Ovary (tissue), 9 donors: ENCODE measurements around the gene SCD. TPM values are rescaled to one million over a fixed set of nuclear protein-coding genes. Genes with fewer than 3 reads are reported as not detected.

Experiments
- DNase-seq, 5 donors: peaks; one replicate each; pipeline ENCODE4 v3.0.0-alpha.2; 2019 to 2020
- H3K27ac ChIP-seq, 2 donors: fragments of 200-600 bp; one replicate each; pipeline versions ENCODE4 v1.5.1 to v1.8.0; 2019 to 2022
- H3K27me3 ChIP-seq: fragments of 200-600 bp; one replicate; pipeline ENCODE4 v1.8.0; 2022
- H3K36me3 ChIP-seq: fragments of 200-600 bp; sonication (generic); one replicate; pipeline ENCODE4 v1.5.1; 2019
- H3K4me1 ChIP-seq: one replicate; pipeline ENCODE4 v1.8.1; 2013; ENCODE audit warnings: mild to moderate bottlenecking, moderate library complexity; ENCODE audit not compliant: insufficient read depth
- H3K4me3 ChIP-seq: fragments of 200-600 bp; sonication (generic); one replicate; pipeline ENCODE4 v1.5.1; 2017
- H3K9me3 ChIP-seq, 2 donors: fragments of 200-600 bp in 1 of 2; sonication (generic) in 1 of 2; one replicate each; pipeline versions ENCODE4 v1.5.1 to v1.8.1; 2013 to 2019; ENCODE audit warnings: mild to moderate bottlenecking in 1 of 2, moderate library complexity in 1 of 2
- CTCF ChIP-seq, 3 donors: fragments of 450-650 bp in 2 of 3; fragments of 200-600 bp in 1 of 3; IDR thresholded peaks; one replicate each; pipeline versions ENCODE4 v1.5.1 to v1.8.0; 2016 to 2022; ENCODE audit warnings: antibody characterized with exemption in 3 of 3, mild to moderate bottlenecking in 1 of 3
- EP300 ChIP-seq: sonication (generic); formaldehyde crosslinking; IDR thresholded peaks from one replicate; pipeline ENCODE4 v1.6.1; 2017; ENCODE audit warnings: antibody characterized with exemption
- POLR2A ChIP-seq: fragments of 450-650 bp; IDR thresholded peaks from one replicate; pipeline ENCODE4 v1.6.1; 2017; ENCODE audit warnings: antibody characterized with exemption, mild to moderate bottlenecking, moderate library complexity
- WGBS, 3 donors: extraction: QIAGEN DNeasy Blood & Tissue Kit in 1 of 3; methylation state at CpG; one replicate each; pipeline versions ENCODE4 v1.1.5 to v1.1.7; 2013 to 2017; 5-methylcytosine and 5-hydroxymethylcytosine counted together
- intact Hi-C, 4 donors: fragments of 100-400 bp; cut with DNase I; formaldehyde crosslinking; loops; one replicate each; pipeline versions ENCODE4 v1.11.0 to v1.15.1; 2022 to 2023
- polyA plus RNA-seq, 2 donors: library from polyadenylated mRNA; stranded (reverse); fragments of 200-250 nt in 1 of 2; fragments of 350-450 nt in 1 of 2; fragmentation: Illumina TruSeq in 1 of 2; extraction: RNeasy Lipid Tissue Mini Kit (QIAGEN cat#74804) in 1 of 2; gene quantifications; one replicate each; pipeline ENCODE4 v1.2.3, GENCODE V29; 2013 to 2014
- total RNA-seq, 7 donors: library from RNA; depleted of rRNA in 2 of 7; stranded (reverse); fragments of >200 nt in 2 of 7; fragmentation: NEBNext Ultra II Directional in 3 of 7; extraction: Animal tissue kit (Norgen Biotek cat#: 25700) in 3 of 7; gene quantifications; one replicate each; pipeline versions ENCODE4 v1.1.0 to v1.2.4, GENCODE V29; 2016 to 2023
- donor health status: DM: no; HTN: no; CAD: no; lungs with moderate emphysema.
- donor health status: DM: no; HTN: no; CAD: no.
- donor health status: Bipolar disorder and iron deficiency.
- donor health status: DM: yes; HTN: yes; CAD: no.
- donor health status: DM: no; HTN: no; CAD: no.
- donor health status: DM: yes; HTN: yes; CAD: no.

Gene SCD
- total and polyA plus RNA-seq, 9 donors = 21.1 to 302 (median 72.7) TPM

- no peak for DNase-seq
- no peak for TF ChIP-seq EP300
- TF ChIP-seq POLR2A = no peak
- TF ChIP-seq CTCF (IDR thresholded peaks at IDR 0.05) = no peak
- 54 to 69% (median 55%) methylated on average over 1 of the region's 1 CpG for WGBS, 3 donors
- Histone ChIP-seq H3K4me3 (no peak overlapping the region), H3K36me3 (no peaks in the 10 kb centered on the region), H3K27me3 (no peaks in the 10 kb centered on the region), H3K4me1 (no peaks in the 10 kb centered on the region), H3K9me3 (no peaks in the 10 kb centered on the region), H3K27ac (no peak overlapping the region)
- intact Hi-C loops = no loop called here
These were observed 27.2 kb upstream of the SCD start for GRCh38 chr10:100319707-100320402.

- intact Hi-C loops = no loop called here
- Histone ChIP-seq H3K9me3 (no peaks in the 10 kb centered on the region), H3K27ac (no peak overlapping the region), H3K27me3 (no peaks in the 10 kb centered on the region), H3K4me1 (no peaks in the 10 kb centered on the region), H3K36me3 (no peaks in the 10 kb centered on the region), H3K4me3 (no peak overlapping the region)
- TF ChIP-seq POLR2A (no peak), EP300 (no peak), CTCF (IDR thresholded peaks at IDR 0.05) (no peak)
- 34 to 43% (median 39%) methylated on average over 7 of the region's 7 CpGs for WGBS, 3 donors
- no peak for DNase-seq
These were observed 21.9 kb upstream of the SCD start for GRCh38 chr10:100325158-100325557.

- Histone ChIP-seq H3K27me3 (no peaks in the 10 kb centered on the region), H3K4me1 (no peaks in the 10 kb centered on the region), H3K27ac (no peak overlapping the region), H3K36me3 (no peaks in the 10 kb centered on the region), H3K4me3 (no peak overlapping the region), H3K9me3 (no peaks in the 10 kb centered on the region)
- intact Hi-C loops = no loop called here
- WGBS, 3 donors = 34 to 38% (median 38%) methylated on average over 8 of the region's 8 CpGs
- TF ChIP-seq CTCF (IDR thresholded peaks at IDR 0.05) = no peak
- no peak for TF ChIP-seq POLR2A
- TF ChIP-seq EP300 = no peak
- DNase-seq = no peak
These were observed 19.9 kb upstream of the SCD start for GRCh38 chr10:100327007-100327717.

GRCh38 chr10:100327718-100328009 lies 19.4 kb upstream of the SCD start:
- no peaks in the 10 kb centered on the region for H3K27me3 ChIP-seq
- WGBS, 3 donors = 71 to 73% (median 72%) methylated on average over 3 of the region's 3 CpGs

More at GRCh38 chr10:100327718-100328009, 19.4 kb upstream of the SCD start:
- intact Hi-C loops = no loop called here
- Histone ChIP-seq H3K36me3 (no peaks in the 10 kb centered on the region), H3K9me3 (no peaks in the 10 kb centered on the region), H3K4me1 (no peaks in the 10 kb centered on the region), H3K4me3 (no peak overlapping the region), H3K27ac (no peak overlapping the region)
- no peak for DNase-seq
- no peak for TF ChIP-seq POLR2A
- TF ChIP-seq EP300 = no peak
- TF ChIP-seq CTCF (IDR thresholded peaks at IDR 0.05) = no peak
